ENCODE measurements around the gene LTA4H. TPM values are rescaled to one million over a fixed set of nuclear protein-coding genes. Genes with fewer than 3 reads are reported as not detected.
A peak's percentile ranks its signal among the peaks of the same experiment; 100 is the strongest.

Gene LTA4H
- total and polyA plus RNA-seq, 4 donors: 59.7 to 93.3 (median 60.8) TPM

DNA sequence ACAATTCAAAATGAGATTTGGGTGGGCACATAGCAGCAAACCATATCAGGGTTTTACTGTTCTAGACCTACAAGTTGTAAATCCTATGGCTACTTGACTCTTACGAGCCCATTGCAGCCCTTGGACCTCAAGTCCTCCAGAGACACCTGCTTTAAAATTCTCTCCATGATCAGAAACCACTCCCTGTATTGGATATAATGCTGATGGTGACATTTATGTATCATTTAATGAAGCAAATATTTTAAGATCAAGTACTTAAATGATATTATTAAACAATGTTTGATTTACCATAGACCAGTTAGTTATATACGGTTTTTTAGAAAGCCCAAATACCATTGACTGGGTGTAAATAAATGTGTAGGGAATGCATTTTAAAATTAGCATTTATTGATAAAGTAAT is 68.1 kb downstream of the LTA4H start:
- no peak for DNase-seq (ENCODE audit: low read depth in 4 of 6, low spot score in 6 of 6)

DNA sequence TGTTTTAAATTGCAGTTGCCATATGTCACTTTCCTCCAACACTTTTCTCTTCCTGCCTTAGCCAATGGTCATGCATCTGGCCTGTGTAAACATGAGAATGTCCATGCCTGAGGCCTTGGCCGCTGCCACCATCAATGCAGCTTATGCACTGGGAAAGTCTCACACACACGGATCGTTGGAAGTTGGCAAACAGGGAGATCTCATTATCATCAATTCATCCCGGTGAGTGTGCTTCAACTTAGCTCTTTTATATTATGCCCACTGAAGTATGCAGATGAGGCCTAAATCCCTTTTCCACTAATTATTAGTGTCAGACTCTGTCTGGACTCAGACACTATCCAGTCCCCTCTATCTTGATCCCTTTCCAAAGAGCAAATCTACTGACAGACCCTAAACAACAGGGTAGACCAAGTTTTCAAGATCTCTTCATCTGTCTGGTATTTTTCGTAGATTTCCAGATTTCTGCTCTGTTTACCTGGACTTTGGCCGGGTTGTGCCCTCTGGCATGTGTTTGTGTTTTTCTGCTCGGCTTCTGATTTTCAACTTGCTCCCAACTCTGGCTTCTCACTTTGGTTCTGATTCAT is 69.0 kb downstream of the LTA4H start:
- 64% methylated on average over 6 of the region's 7 CpGs for WGBS (ENCODE audit: insufficient coverage)
- Histone ChIP-seq H3K27me3 (ENCODE audit: control insufficient read depth, insufficient read depth, low read length) (no peaks in the 10 kb centered on the region), H3K4me3 (ENCODE audit: low read depth, low read length) (no peak overlapping the region), H3K27ac (ENCODE audit: low read depth, low read length) (no peak overlapping the region), H3K36me3 (ENCODE audit: control insufficient read depth, insufficient read depth, low read length) (no peaks in the 10 kb centered on the region), H3K4me1 (ENCODE audit: control insufficient read depth, insufficient read depth, low read length) (no peaks in the 10 kb centered on the region), H3K9me3 (ENCODE audit: control insufficient read depth, insufficient read depth, low read length) (no peaks in the 10 kb centered on the region)
- DNase-seq (ENCODE audit: low read depth in 4 of 6, low spot score in 6 of 6): peak in 2 of 6 donors; percentile 35 to 38

More for the DNA sequence above, 68.1 kb downstream of the LTA4H start:
- Histone ChIP-seq H3K36me3 (ENCODE audit: control insufficient read depth, insufficient read depth, low read length) (no peaks in the 10 kb centered on the region), H3K27ac (ENCODE audit: low read depth, low read length) (no peak overlapping the region), H3K9me3 (ENCODE audit: control insufficient read depth, insufficient read depth, low read length) (no peaks in the 10 kb centered on the region), H3K4me3 (ENCODE audit: low read depth, low read length) (no peak overlapping the region), H3K27me3 (ENCODE audit: control insufficient read depth, insufficient read depth, low read length) (no peaks in the 10 kb centered on the region), H3K4me1 (ENCODE audit: control insufficient read depth, insufficient read depth, low read length) (no peaks in the 10 kb centered on the region)
- WGBS (ENCODE audit: insufficient coverage): no CpG with 5 or more reads among the region's 2 CpGs

DNA sequence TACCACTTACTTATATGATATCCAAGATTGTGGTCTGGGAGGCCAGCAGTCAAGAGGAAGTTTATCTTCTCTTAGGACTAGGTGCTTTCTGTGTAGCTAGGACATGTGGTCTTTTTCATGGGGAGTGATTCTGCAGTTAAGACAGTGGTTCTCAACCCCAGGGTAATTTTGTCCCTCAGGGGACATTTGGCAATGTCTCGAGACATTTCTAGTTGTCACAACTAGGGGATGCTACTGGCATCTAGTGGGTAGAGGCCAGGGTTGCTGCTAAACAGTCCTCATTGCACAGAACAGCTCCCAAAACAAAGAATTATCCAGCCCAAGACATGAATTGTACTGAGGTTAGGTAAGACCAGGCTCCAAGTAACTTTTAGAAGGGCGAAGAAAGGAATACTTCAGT is 72.3 kb downstream of the LTA4H start:
- WGBS (ENCODE audit: insufficient coverage): 67% methylated on average over 1 of the region's 2 CpGs
- Histone ChIP-seq H3K27me3 (ENCODE audit: control insufficient read depth, insufficient read depth, low read length) (no peaks in the 10 kb centered on the region), H3K4me1 (ENCODE audit: control insufficient read depth, insufficient read depth, low read length) (no peaks in the 10 kb centered on the region), H3K9me3 (ENCODE audit: control insufficient read depth, insufficient read depth, low read length) (no peaks in the 10 kb centered on the region), H3K4me3 (ENCODE audit: low read depth, low read length) (no peak overlapping the region), H3K27ac (ENCODE audit: low read depth, low read length) (no peak overlapping the region), H3K36me3 (ENCODE audit: control insufficient read depth, insufficient read depth, low read length) (no peaks in the 10 kb centered on the region)
- no peak for DNase-seq (ENCODE audit: low read depth in 4 of 6, low spot score in 6 of 6)

DNA sequence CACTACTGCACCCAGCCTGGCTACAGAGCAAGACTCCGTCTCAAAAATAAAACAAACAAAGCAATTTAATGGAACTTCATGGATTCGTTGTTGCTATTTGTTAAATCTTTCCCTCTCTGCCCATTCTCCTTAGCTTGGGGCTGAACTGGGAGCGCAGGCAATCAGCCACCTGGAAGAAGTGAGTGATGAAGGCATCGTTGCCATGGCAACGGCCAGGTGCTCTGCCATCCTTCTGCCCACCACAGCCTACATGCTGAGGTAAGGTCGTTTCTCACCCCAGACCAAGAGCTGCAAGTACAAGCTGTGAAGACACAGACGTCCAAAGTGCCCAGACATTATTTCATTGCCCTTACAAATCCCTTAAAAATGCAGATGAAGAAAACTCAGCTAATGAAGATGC is 73.2 kb downstream of the LTA4H start:
- DNase-seq (ENCODE audit: low read depth in 4 of 6, low spot score in 6 of 6): peak in 4 of 6 donors; percentile 4 to 86 (median 17)

DNA sequence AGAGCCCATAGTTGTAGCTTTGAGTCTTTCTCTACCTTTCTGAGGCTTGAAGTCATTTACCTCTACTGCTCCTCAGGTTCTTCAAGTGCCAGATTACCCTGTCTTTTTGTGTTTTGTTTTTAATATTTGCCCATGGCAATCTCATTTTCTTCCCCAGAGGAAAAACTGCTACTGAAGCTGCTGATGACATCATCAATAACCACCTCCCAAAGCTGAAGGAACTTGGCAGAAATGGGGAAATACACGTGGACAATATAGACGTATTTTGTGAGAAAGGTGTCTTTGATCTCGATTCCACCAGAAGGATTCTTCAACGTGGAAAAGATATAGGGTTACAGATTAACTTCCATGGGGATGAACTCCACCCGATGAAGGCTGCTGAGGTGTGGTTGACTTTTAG is 75.1 kb downstream of the LTA4H start:
- Histone ChIP-seq H3K4me3 (ENCODE audit: low read depth, low read length) (no peak overlapping the region), H3K27me3 (ENCODE audit: control insufficient read depth, insufficient read depth, low read length) (peaks cover 3% of the 10 kb centered on the region), H3K4me1 (ENCODE audit: control insufficient read depth, insufficient read depth, low read length) (peaks cover 3% of the 10 kb centered on the region), H3K36me3 (ENCODE audit: control insufficient read depth, insufficient read depth, low read length) (no peaks in the 10 kb centered on the region), H3K27ac (ENCODE audit: low read depth, low read length) (no peak overlapping the region), H3K9me3 (ENCODE audit: control insufficient read depth, insufficient read depth, low read length) (no peaks in the 10 kb centered on the region)
- WGBS (ENCODE audit: insufficient coverage): no CpG with 5 or more reads among the region's 5 CpGs
- no peak for DNase-seq (ENCODE audit: low read depth in 4 of 6, low spot score in 6 of 6)

More for the DNA sequence above, 73.2 kb downstream of the LTA4H start:
- H3K36me3 ChIP-seq (ENCODE audit: control insufficient read depth, insufficient read depth, low read length): no peaks in the 10 kb centered on the region
- H3K4me3 ChIP-seq (ENCODE audit: low read depth, low read length): no peak overlapping the region
- 67% methylated on average over 4 of the region's 7 CpGs for WGBS (ENCODE audit: insufficient coverage)
- no peaks in the 10 kb centered on the region for H3K9me3 ChIP-seq (ENCODE audit: control insufficient read depth, insufficient read depth, low read length)
- H3K27ac ChIP-seq (ENCODE audit: low read depth, low read length): no peak overlapping the region
- H3K4me1 ChIP-seq (ENCODE audit: control insufficient read depth, insufficient read depth, low read length): no peaks in the 10 kb centered on the region
- H3K27me3 ChIP-seq (ENCODE audit: control insufficient read depth, insufficient read depth, low read length): no peaks in the 10 kb centered on the region

DNA sequence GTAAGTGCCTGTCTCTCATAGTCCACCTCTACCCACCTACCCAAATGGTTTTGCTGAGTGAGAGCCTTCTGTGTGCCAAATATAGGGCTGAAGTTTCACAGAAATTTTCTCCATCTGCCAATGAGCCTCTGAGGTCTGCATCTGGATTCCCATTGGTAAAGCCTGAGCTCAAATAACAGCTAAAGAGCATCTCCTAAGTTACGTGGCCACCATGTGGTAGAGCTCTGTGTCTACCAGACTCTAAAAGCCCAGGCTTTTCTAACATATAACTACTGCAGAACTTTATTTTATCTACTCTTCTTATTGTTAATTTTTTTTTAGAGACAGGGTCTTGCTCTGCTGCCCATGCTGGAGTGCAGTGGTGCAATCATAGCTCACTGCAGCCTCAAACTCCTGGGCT is 76.3 kb downstream of the LTA4H start:
- Histone ChIP-seq H3K4me1 (ENCODE audit: control insufficient read depth, insufficient read depth, low read length) (peaks cover 3% of the 10 kb centered on the region), H3K9me3 (ENCODE audit: control insufficient read depth, insufficient read depth, low read length) (no peaks in the 10 kb centered on the region), H3K27ac (ENCODE audit: low read depth, low read length) (no peak overlapping the region), H3K27me3 (ENCODE audit: control insufficient read depth, insufficient read depth, low read length) (peaks cover 3% of the 10 kb centered on the region), H3K4me3 (ENCODE audit: low read depth, low read length) (no peak overlapping the region), H3K36me3 (ENCODE audit: control insufficient read depth, insufficient read depth, low read length) (no peaks in the 10 kb centered on the region)
- 80% methylated on average over 1 of the region's 1 CpG for WGBS (ENCODE audit: insufficient coverage)
- peak in 1 of 6 donors; percentile 15 for DNase-seq (ENCODE audit: low read depth in 4 of 6, low spot score in 6 of 6)

DNA sequence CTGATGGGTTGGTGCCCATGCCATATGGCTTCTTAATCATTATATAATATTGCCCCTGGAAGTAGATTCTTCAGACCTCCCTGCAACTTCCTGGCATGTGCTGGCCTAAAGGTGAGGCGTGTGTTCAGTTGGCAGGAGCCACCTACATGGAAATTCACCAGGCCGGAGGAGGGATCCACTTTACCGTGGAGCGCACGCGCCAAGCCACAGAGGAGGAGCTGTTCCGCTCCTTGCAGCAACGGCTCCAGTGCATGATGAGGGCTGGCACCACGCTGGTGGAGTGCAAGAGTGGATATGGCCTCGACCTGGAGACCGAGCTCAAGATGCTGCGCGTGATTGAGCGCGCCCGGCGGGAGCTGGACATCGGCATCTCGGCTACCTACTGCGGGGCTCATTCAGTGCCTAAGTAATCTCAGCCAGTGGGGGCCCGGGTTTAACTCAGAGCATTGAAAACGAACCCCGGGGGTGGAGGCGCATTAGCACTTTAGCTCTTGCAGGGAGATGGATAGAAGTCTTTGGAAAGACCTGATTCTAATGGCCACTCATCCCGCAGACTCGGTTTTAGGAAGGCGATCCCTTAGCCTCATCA is 78.7 kb downstream of the LTA4H start:
- H3K4me1 ChIP-seq (ENCODE audit: control insufficient read depth, insufficient read depth, low read length): peaks cover 3% of the 10 kb centered on the region
- DNase-seq (ENCODE audit: low read depth in 4 of 6, low spot score in 6 of 6): no peak
- no peaks in the 10 kb centered on the region for H3K9me3 ChIP-seq (ENCODE audit: control insufficient read depth, insufficient read depth, low read length)
- H3K27me3 ChIP-seq (ENCODE audit: control insufficient read depth, insufficient read depth, low read length): peaks cover 3% of the 10 kb centered on the region
- 33% methylated on average over 24 of the region's 27 CpGs for WGBS (ENCODE audit: insufficient coverage)
- H3K36me3 ChIP-seq (ENCODE audit: control insufficient read depth, insufficient read depth, low read length): no peaks in the 10 kb centered on the region
- no peak overlapping the region for H3K27ac ChIP-seq (ENCODE audit: low read depth, low read length)
- H3K4me3 ChIP-seq (ENCODE audit: low read depth, low read length): no peak overlapping the region

DNA sequence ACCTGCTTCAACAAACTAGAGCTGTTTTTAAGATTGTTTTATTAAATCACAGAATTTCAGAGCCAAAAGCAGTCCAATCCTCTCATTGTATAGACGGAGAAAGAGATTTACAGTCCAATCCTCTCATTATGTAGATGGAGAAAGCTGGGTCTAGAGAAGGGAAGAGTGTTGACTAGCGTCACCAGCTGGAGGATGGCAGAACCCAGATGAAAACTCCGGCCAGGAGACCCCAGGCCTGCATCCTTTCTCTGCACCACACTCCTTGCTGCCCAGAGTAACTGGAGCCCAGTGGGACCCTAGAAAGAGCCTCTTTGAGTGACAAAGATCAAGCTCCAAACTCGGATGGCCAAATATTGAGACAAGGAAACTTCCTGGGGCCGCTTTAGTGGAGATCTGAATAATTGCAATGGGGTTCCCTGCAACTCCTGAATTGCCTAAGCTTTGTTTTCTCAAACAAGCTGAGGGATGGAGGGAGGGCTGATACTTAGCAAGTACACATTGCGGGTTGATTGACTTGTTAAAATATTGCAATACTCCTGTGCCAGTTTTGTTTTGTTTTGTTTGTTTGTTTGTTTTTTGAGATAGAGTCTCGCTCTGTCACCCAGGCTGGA is 79.7 kb downstream of the LTA4H start:
- peaks cover 3% of the 10 kb centered on the region for H3K4me1 ChIP-seq (ENCODE audit: control insufficient read depth, insufficient read depth, low read length)
- peaks cover 3% of the 10 kb centered on the region for H3K27me3 ChIP-seq (ENCODE audit: control insufficient read depth, insufficient read depth, low read length)
- no peaks in the 10 kb centered on the region for H3K36me3 ChIP-seq (ENCODE audit: control insufficient read depth, insufficient read depth, low read length)
- H3K9me3 ChIP-seq (ENCODE audit: control insufficient read depth, insufficient read depth, low read length): no peaks in the 10 kb centered on the region
- no peak overlapping the region for H3K27ac ChIP-seq (ENCODE audit: low read depth, low read length)
- 83% methylated on average over 6 of the region's 7 CpGs for WGBS (ENCODE audit: insufficient coverage)
- H3K4me3 ChIP-seq (ENCODE audit: low read depth, low read length): no peak overlapping the region
- no peak for DNase-seq (ENCODE audit: low read depth in 4 of 6, low spot score in 6 of 6)

DNA sequence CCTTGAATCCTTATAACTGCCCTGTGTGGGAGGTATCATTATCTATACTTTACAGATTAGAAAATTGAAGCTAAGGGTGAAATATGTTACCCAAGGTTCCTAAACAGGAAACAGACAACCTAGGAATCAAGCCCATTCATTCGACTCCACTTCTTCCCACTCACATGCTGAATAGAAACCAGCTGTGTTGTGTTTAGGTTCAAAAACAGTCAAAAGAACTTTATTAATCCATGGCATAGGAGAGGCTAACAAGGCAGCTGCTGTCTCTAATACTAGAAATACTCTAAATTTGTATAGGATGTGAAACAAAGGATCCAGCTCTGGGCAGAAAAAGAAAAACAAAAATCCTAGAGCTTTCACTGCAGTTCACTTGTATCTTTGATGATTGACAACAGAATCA is 82.4 kb downstream of the LTA4H start:
- Histone ChIP-seq H3K36me3 (ENCODE audit: control insufficient read depth, insufficient read depth, low read length) (no peaks in the 10 kb centered on the region), H3K9me3 (ENCODE audit: control insufficient read depth, insufficient read depth, low read length) (no peaks in the 10 kb centered on the region), H3K4me1 (ENCODE audit: control insufficient read depth, insufficient read depth, low read length) (peaks cover 3% of the 10 kb centered on the region), H3K27ac (ENCODE audit: low read depth, low read length) (no peak overlapping the region), H3K4me3 (ENCODE audit: low read depth, low read length) (no peak overlapping the region), H3K27me3 (ENCODE audit: control insufficient read depth, insufficient read depth, low read length) (peaks cover 3% of the 10 kb centered on the region)
- no CpG with 5 or more reads among the region's 1 CpG for WGBS (ENCODE audit: insufficient coverage)
- no peak for DNase-seq (ENCODE audit: low read depth in 4 of 6, low spot score in 6 of 6)

DNA sequence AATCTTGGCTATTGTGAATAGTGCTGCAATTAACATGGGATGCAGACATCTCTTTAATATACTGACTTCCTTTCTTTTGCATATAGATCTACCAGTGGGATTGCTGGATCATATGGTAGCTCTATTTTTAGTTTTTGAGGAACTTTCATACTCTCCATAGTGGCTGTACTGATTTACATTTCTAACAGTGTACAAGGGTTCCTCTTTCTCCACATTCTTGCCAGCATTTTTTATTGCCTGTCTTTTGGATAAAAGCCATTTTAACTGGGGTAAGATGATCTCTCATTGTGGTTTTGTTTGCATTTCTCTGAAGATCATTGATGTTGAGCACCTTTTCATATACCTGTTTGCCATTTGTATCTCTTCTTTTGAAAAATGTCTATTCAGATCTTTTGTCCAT is 83.9 kb downstream of the LTA4H start:
- H3K4me1 ChIP-seq (ENCODE audit: control insufficient read depth, insufficient read depth, low read length): peaks cover under 1% of the 10 kb centered on the region
- no peak overlapping the region for H3K27ac ChIP-seq (ENCODE audit: low read depth, low read length)
- no peaks in the 10 kb centered on the region for H3K36me3 ChIP-seq (ENCODE audit: control insufficient read depth, insufficient read depth, low read length)
- DNase-seq (ENCODE audit: low read depth in 4 of 6, low spot score in 6 of 6): no peak
- no peaks in the 10 kb centered on the region for H3K9me3 ChIP-seq (ENCODE audit: control insufficient read depth, insufficient read depth, low read length)
- no peak overlapping the region for H3K4me3 ChIP-seq (ENCODE audit: low read depth, low read length)
- H3K27me3 ChIP-seq (ENCODE audit: control insufficient read depth, insufficient read depth, low read length): peaks cover under 1% of the 10 kb centered on the region
